HG03280 (cell line): ENCODE data around the gene AANAT.

Source experiments
- ATAC-seq: cut with Tn5 transposase; IDR thresholded peaks from one replicate; pipeline ENCODE4 v1.9.1; 2021; ENCODE audit warnings: mild to moderate bottlenecking, moderate library complexity; ENCODE audit not compliant: unreplicated experiment

Gene AANAT

GRCh38 chr17:76467366-76467765, at the start of gene AANAT:
Gene AANAT (plus strand): TSS chr17:76467603. CDS start chr17:76468747, 1,144 bp downstream.
- no peak for ATAC-seq

GRCh38 chr17:76419576-76420260, 47.7 kb upstream of the AANAT start:
- ATAC-seq = no peak

DNA sequence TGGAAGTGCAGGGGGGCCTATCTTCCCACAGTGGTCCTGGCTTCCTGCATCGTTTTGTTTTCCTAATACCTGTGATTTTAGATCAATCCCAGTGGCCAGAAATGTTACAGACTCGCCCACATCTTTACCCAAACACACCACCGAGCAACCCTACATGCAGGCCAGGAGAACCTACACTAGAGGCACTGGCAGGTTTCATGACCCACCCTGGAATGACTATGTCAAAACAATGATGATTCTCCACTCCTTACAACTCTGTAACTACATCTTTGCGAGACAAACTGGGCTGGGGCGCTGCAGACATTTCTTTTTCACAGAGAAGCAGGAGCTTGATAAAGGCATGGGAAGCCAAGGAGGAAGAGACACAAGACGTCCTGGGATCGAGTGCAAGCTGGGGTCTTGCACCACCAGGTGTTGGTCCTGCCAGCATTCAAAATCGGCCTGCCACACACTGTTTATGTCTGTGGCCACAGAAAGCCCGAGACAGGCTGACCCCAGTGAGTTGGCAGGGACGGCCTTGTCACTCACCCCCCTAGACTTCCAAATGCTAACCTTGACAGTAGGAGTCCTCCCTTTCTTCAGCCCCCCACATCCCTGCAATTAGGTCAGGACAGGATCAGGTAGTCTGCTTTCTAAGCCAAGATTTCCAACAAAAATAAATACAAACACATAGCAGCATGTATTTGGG, 46.9 kb upstream of the AANAT start:
- no peak for ATAC-seq

DNA sequence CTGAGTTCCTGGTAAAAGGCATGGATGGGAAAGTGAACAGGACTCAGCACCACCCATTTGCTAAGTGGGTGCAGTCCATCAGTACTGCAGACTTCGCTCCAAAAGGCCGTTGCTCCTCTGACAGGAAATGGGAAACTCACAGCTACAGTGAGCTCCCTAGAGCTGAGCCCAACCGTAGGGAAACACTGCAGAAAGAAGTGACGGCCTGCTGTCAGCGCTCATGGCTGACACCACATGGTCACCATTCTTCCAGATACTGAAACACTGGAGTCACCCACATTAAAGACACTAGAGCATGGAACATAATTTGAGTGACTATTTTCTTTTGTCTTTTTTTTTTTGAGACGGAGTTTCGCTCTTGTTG, 46.4 kb upstream of the AANAT start:
- no peak for ATAC-seq

DNA sequence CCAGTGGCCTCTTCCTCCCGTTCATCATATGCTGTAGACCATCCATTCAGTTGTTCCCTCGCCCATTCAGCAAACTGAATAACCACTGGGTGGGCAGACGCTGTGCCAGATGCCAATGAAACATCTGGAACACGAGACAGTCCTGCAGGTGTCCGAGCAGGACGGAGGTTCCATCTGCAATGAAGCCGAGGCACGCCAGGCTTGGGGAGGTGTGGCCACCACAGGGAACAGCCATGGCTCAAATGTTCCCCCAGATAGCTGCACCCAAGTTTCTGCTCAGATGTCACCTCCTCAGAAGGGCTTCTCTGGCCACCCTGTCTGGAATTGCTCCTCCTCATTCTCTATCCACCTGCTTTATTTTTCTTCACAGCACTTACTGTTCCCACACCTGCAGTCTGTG, 45.0 kb upstream of the AANAT start:
- ATAC-seq = no peak

GRCh38 chr17:76422860-76423259, 44.5 kb upstream of the AANAT start:
- ATAC-seq = no peak

DNA sequence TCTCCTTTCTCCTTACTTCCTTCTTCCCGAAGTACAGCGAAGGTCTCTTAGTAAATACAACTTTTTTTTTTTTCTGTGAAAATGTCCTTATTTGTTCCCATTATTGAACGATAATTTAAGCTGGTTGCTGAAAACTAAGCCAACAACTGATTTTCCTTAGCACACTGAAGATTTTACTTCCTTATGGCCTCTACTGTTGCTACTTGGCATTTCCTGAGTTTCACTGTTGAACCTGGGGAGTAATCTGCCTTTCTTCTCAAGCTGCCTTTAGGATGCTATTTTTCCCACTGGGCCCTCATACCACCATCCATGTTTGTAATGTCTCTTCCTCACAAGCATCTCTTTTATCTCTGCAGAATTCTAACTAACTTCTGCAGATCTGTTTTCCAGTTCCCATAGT, 40.5 kb upstream of the AANAT start:
- ATAC-seq = no peak

DNA sequence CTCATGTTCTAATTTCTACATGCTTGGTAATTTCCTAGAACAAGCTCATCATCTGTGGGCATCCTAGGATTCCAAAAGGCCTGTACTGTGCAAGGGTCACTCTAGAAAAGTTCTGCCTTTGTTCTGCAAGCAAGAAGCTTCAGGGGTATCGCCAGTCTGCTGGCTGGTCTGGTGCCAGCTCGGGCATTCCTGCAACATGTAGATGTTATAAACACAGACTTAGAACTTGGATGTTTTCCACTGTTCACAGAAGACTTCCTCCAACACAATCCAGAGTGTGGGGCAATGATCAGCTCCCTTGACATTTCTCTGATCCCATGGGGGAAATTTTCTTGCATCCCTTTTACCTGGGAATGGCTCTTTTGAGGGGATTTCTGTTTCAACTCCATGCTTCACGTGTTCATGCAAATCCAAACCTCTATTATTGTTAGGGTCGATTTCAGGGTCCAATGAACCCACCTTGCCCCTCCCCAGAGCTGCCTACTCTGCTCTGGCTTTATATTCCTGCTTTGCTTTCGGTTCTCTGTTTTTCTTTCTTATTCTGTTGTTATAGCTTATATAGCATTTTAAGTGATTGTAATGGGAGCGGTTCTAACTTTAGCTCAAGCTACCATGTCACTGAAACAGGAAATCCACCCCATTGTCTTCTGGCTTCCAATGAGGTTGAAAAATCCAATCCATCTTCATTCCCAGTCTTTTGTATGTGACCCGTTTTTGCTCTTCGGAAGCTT, 39.7 kb upstream of the AANAT start:
- no peak for ATAC-seq

GRCh38 chr17:76428511-76428910, 38.9 kb upstream of the AANAT start:
- ATAC-seq = no peak

- ATAC-seq = no peak
Observed at GRCh38 chr17:76431509-76431908, 35.9 kb upstream of the AANAT start.

DNA sequence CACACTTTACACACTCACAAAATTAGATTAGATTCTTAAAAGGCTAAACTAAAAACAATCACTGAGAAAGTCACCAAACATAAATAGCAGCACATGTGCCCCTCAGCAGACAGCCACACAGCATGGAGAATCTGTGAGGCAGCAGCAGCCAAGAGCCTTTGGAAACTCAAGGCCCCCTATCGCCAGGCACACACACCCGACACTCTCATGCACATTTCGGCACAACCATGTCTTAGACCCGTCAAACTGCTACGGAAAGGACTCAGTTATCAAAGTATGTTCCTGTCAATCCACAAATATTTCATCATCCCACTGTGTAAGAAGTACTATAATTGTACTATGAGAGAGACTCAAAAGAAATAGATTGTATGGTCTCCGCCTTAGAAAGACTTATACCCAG, 35.4 kb upstream of the AANAT start:
- no peak for ATAC-seq

DNA sequence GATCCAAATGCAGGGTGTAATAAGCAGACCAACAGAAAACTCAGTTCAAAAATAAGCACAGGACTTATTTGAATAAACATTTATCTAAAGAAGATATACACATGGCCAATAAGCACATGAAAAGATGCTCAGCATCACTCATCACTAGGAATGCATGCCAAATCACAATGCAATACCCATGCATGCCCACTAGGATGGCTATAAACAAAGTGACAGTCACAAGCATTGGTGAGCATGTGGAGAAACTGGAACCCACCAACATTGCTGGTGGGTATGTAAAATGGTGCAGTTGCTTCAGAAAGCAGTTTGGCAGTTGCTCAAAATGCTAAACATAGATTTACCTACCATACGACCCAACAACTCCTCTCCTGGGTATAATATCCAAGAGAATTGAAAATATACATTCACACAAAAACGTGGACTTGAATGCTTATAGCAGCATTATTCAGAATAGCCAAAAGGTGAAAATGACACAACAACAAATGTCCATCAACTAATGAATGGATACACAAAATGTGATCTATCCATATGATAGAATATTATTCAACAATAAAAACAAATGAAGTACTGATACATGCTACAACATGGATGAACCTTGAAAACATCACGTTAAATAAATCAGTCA, 34.6 kb upstream of the AANAT start:
- ATAC-seq = no peak

DNA sequence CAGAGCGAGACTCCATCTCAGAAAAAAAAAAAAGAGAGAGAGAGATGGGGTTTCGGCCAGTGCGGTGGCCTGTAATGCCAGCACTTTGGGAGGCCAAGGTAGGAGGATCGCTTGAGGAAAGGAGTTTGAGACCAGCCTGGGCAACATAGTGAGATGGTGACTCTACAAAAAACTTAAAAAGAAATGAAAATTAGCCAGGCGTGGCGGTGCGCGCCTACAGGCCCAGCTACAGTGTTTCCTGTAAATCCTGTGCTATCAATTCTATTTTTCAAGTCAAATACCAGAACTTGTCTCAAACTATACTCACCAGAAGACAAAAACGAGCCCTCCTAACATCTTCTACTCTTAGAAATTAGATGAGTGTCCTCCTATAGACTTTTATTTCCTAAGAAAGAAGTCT, 33.7 kb upstream of the AANAT start:
- no peak for ATAC-seq

- ATAC-seq = no peak
Observed at GRCh38 chr17:76434870-76435269, 32.5 kb upstream of the AANAT start.

GRCh38 chr17:76435751-76436150, 31.7 kb upstream of the AANAT start:
- no peak for ATAC-seq

GRCh38 chr17:76437467-76438402, 29.7 kb upstream of the AANAT start:
- ATAC-seq = no peak

DNA sequence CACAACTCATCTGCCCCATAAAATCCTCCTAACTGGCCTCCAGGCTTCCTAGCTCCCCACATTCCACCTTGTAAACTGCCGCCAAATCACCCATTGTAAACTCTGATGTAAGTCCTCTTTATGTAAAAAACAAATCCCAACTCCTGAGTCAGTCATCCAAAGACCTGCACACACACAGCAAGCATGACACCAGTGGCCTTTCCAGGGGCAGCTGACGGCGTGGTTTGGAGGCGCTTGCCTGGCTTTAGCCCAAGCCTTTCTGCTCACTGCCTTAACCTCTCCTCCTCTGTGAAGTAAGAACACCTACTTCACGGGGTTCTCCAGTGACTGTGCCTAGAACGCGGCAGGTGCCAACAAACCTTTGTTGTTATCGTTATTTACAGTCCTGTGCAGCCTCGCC, 28.5 kb upstream of the AANAT start:
- ATAC-seq = no peak

DNA sequence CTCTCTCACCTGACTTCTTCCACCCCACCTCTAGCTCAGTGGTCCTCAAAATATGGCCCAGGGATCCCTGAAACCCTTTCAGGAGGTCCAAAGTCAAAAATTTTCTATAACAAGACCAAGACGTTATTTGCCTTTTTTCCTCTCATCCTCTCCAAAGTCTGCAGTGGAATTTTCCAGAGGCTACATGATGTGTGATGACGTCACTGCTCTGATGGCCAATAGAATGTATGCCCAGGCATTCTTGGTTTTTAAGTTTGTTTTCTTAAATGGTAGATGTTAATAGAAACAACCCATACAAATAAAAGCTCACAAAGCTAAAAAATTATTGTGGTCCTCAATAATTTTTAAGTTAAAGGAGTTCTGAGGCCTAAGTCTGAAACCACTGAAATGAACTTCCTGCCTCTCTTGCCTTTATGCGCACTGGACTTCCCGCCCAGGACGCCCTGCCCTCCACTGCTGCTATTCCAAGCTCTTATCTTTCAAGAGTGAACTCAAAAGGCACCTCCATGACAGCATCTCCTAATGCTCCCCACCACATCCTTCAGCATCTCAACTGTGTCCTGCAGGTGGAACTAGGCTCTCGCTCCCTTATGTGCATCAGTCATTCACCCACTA, 28.0 kb upstream of the AANAT start:
- no peak for ATAC-seq

GRCh38 chr17:76440751-76441362, 26.5 kb upstream of the AANAT start:
- ATAC-seq = no peak
